HCT116 (cell line): ENCODE measurements around the gene TNFRSF19. TPM values are rescaled to one million over a fixed set of nuclear protein-coding genes. Genes with fewer than 3 reads are reported as not detected.

Experiments used
- ATAC-seq: fragments of 200-7000 bp; cut with Tn5 transposase; 2 replicates; pipeline ENCODE4 v1.9.1; 2020; ENCODE audit warnings: mild to moderate bottlenecking, moderate library complexity
- BruUV-seq: library from RNA; stranded (reverse); fragments of 400-500 nt; replicated peaks from 2 replicates; lab custom pipeline; 2021; lab: Mats Ljungman, UMichigan
- CTCF ChIA-PET: fragments of 300-600 bp; sonication (Branson Sonifier 250); formaldehyde crosslinking; loops from one replicate; lab custom pipeline; 2021; ENCODE audit warnings: antibody characterized with exemption; lab: Charles Lee
- POLR2A ChIA-PET: fragments of 300-600, 350-600 bp; sonication (Branson Sonifier 250); formaldehyde crosslinking; loops from one replicate; lab custom pipeline; 2021; ENCODE audit warnings: antibody characterized with exemption; lab: Charles Lee
- RAD21 ChIA-PET, 2 experiments: fragments of 300-600 bp; sonication (Branson Sonifier 250); formaldehyde crosslinking; loops; one replicate each; lab custom pipeline; 2023; ENCODE audit warnings: low total read pairs in 2 of 2; ENCODE audit not compliant: uncharacterized antibody in 2 of 2, unreplicated experiment in 2 of 2, low non-redundant PET in 1 of 2; lab: Charles Lee
- DNase-seq: peaks from one replicate; pipeline ENCODE4 v3.0.0-alpha.2; 2010; ENCODE audit warnings: low read depth, low spot score
- H2AFZ ChIP-seq: fragments of 200-600 bp; shearing (Covaris generic), sonication (generic); 2 replicates; pipeline ENCODE4 v1.6.1; 2017; ENCODE audit warnings: low read depth, mixed run types, mixed read lengths, antibody characterized with exemption, low read length; ENCODE audit not compliant: poor library complexity, severe bottlenecking
- H3K27ac ChIP-seq: 2 replicates; pipeline ENCODE4 v1.5.1; 2012; ENCODE audit warnings: low read depth, low read length
- H3K27me3 ChIP-seq: fragments of 200-600 bp; sonication (generic); 2 replicates; pipeline ENCODE4 v1.6.1; 2016; ENCODE audit warnings: mixed run types, low read length, mixed read lengths; ENCODE audit not compliant: insufficient read depth
- H3K36me3 ChIP-seq, 2 experiments: fragments of 200-500 bp in 1 of 2; fragments of 200-600 bp in 1 of 2; sonication (Bioruptor generic) in 1 of 2; sonication (generic) in 1 of 2; 2 replicates each; pipeline versions ENCODE4 v1.5.1 to v1.6.1; 2014 to 2016; ENCODE audit warnings: low read length in 2 of 2, inconsistent platforms in 1 of 2, mixed read lengths in 1 of 2, mixed run types in 1 of 2; ENCODE audit not compliant: insufficient read depth in 2 of 2, control insufficient read depth in 1 of 2
- H3K4me1 ChIP-seq, 2 experiments: fragments of 200-600 bp in 1 of 2; sonication (generic) in 1 of 2; 2 replicates each; pipeline versions ENCODE4 v1.5.1 to v1.6.1; 2012 to 2017; ENCODE audit warnings: low read length in 2 of 2, inconsistent platforms in 1 of 2, mild to moderate bottlenecking in 1 of 2, mixed read lengths in 1 of 2, mixed run types in 1 of 2, moderate library complexity in 1 of 2; ENCODE audit not compliant: insufficient read depth in 2 of 2, control insufficient read depth in 1 of 2
- H3K4me2 ChIP-seq: fragments of 200-600 bp; sonication (generic); 2 replicates; pipeline ENCODE4 v1.6.1; 2017; ENCODE audit warnings: mixed run types, low read length, mixed read lengths
- H3K4me3 ChIP-seq, 2 experiments: fragments of 200-600 bp in 1 of 2; sonication (generic) in 1 of 2; replicated peaks in 1 of 2; 2 replicates each; pipeline ENCODE4 v1.5.1; 2011 to 2016; ENCODE audit warnings: low read length in 2 of 2, control low read depth in 1 of 2, low read depth in 1 of 2, mild to moderate bottlenecking in 1 of 2, mixed read lengths in 1 of 2, mixed run types in 1 of 2
- H3K79me2 ChIP-seq: fragments of 200-600 bp; sonication (generic); 2 replicates; pipeline ENCODE4 v1.6.1; 2017; ENCODE audit warnings: mild to moderate bottlenecking, mixed run types, low read length, moderate library complexity, mixed read lengths; ENCODE audit not compliant: insufficient read depth
- H3K9ac ChIP-seq: fragments of 200-600 bp; sonication (generic); 2 replicates; pipeline ENCODE4 v1.6.1; 2016; ENCODE audit warnings: low read length, mixed read lengths
- H3K9me2 ChIP-seq: fragments of 200-600 bp; sonication (generic), shearing (Covaris generic); 2 replicates; pipeline ENCODE4 v1.6.1; 2017; ENCODE audit warnings: mixed run types, mild to moderate bottlenecking, moderate library complexity; ENCODE audit not compliant: insufficient read depth
- H3K9me3 ChIP-seq, 2 experiments: fragments of 200-500 bp in 1 of 2; fragments of 200-600 bp in 1 of 2; sonication (Bioruptor generic) in 1 of 2; sonication (generic) in 1 of 2; 2 replicates each; pipeline ENCODE4 v1.6.1; 2014 to 2017; ENCODE audit warnings: low read length in 2 of 2, mixed read lengths in 2 of 2, inconsistent platforms in 1 of 2, low read depth in 1 of 2, mild to moderate bottlenecking in 1 of 2, mixed run types in 1 of 2, moderate library complexity in 1 of 2; ENCODE audit not compliant: control insufficient read depth in 1 of 2, insufficient read depth in 1 of 2
- H4K20me1 ChIP-seq: fragments of 200-600 bp; sonication (generic), shearing (Covaris generic); 2 replicates; pipeline ENCODE4 v1.6.1; 2017; ENCODE audit warnings: mixed run types, mild to moderate bottlenecking, moderate library complexity; ENCODE audit not compliant: insufficient read depth
- CBX3 ChIP-seq: IDR thresholded peaks from 2 replicates; pipeline ENCODE4 v1.6.1; 2012; ENCODE audit warnings: low read depth
- CEBPB ChIP-seq: IDR thresholded peaks from 2 replicates; pipeline ENCODE4 v1.6.1; 2012; ENCODE audit warnings: low read depth
- ELF1 ChIP-seq: IDR thresholded peaks from 2 replicates; pipeline ENCODE4 v1.6.1; 2012; ENCODE audit warnings: low read depth, borderline replicate concordance
- EZH2 ChIP-seq: fragments of 200-600 bp; sonication (generic); IDR thresholded peaks from 2 replicates; pipeline ENCODE4 v1.6.1; 2017; ENCODE audit warnings: antibody characterized with exemption, mixed run types
- EZH2phosphoT487 ChIP-seq: fragments of 200-600 bp; IDR thresholded peaks from 2 replicates; pipeline ENCODE4 v1.6.1; 2018; ENCODE audit warnings: antibody characterized with exemption, borderline replicate concordance
- JUND ChIP-seq: IDR thresholded peaks from 2 replicates; pipeline ENCODE4 v1.6.1; 2012
- POLR2AphosphoS5 ChIP-seq: IDR thresholded peaks from 2 replicates; pipeline ENCODE4 v1.6.1; 2011; ENCODE audit warnings: mild to moderate bottlenecking, low read depth, low read length, moderate library complexity
- RAD21 ChIP-seq: IDR thresholded peaks from 2 replicates; pipeline ENCODE4 v1.6.1; 2012; ENCODE audit warnings: low read depth, mild to moderate bottlenecking
- SIN3A ChIP-seq: IDR thresholded peaks from 2 replicates; pipeline ENCODE4 v1.6.1; 2012; ENCODE audit warnings: low read depth
- SP1 ChIP-seq: IDR thresholded peaks from 2 replicates; pipeline ENCODE4 v1.6.1; 2012; ENCODE audit warnings: low read depth
- SRF ChIP-seq: IDR thresholded peaks from 2 replicates; pipeline ENCODE4 v1.6.1; 2012; ENCODE audit warnings: low read depth
- TCF7L2 ChIP-seq: IDR thresholded peaks from 2 replicates; pipeline ENCODE4 v1.7.0; 2011; ENCODE audit warnings: borderline replicate concordance, inconsistent platforms; ENCODE audit not compliant: insufficient read depth, insufficient read length; ENCODE audit errors: extremely low read depth
- ZBTB33 ChIP-seq: IDR thresholded peaks from 2 replicates; pipeline ENCODE4 v1.6.1; 2011; ENCODE audit warnings: mild to moderate bottlenecking, low read length, moderate library complexity; ENCODE audit not compliant: insufficient replicate concordance; ENCODE audit errors: extremely low read depth
- ZFX ChIP-seq: fragments of 450-650 bp; IDR thresholded peaks from 2 replicates; pipeline ENCODE4 v1.6.1; 2017
- ZNF274 ChIP-seq: fragments of 200-500 bp; sonication (Bioruptor generic); IDR thresholded peaks from 2 replicates; pipeline ENCODE4 v1.6.1; 2014; ENCODE audit warnings: mild to moderate bottlenecking, low read depth, low read length, inconsistent platforms
- intact Hi-C: fragments of 100-400 bp; cut with micrococcal nuclease; formaldehyde crosslinking; loops from 2 replicates; pipeline ENCODE4 v1.10.0; 2022
- total RNA-seq: library from RNA; stranded (reverse); gene quantifications from one replicate; pipeline ENCODE4 v1.2.1, GENCODE V29; 2021; ENCODE audit not compliant: unreplicated experiment
- TF ChIP-seq, protein P1 (sequence below): IDR thresholded peaks from 2 replicates; pipeline ENCODE4 v1.6.1; 2012

TNFRSF19 gene
- total RNA-seq, 1 experiment from 2014 or later: 1.1 TPM

- TF ChIP-seq TCF7L2: no peak
- no peak for TF ChIP-seq SRF
- TF ChIP-seq, protein P1, sequence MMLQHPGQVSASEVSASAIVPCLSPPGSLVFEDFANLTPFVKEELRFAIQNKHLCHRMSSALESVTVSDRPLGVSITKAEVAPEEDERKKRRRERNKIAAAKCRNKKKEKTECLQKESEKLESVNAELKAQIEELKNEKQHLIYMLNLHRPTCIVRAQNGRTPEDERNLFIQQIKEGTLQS: no peak
- TF ChIP-seq CEBPB: no peak
Observed at GRCh38 chr13:23709536-23709935, 139.3 kb downstream of the TNFRSF19 start (continued).

DNA sequence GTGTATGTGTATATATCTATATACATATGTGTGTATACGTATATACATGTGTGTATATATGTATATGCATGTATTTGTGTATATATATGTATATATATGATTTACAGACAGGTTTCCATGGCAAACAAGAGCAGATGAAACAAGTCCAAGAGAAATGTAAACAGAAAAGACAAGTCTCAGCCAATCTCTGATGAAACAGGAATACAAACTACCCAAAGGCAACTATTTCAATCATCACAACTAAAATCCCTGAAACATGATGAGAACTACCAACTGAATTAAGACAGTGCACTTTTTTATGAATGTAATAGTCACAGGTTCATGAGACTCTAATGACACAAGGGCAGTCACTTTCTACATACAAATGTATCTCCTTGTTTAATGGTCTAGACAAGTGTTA lies 140.2 kb downstream of the TNFRSF19 start:
- no peaks in the 10 kb centered on the region for H3K9me3 ChIP-seq
- no peak overlapping the region for H2AFZ ChIP-seq
- no peak overlapping the region for H3K4me2 ChIP-seq
- no peak for DNase-seq
- RAD21 ChIA-PET: no interaction called here
- no peak overlapping the region for H3K9ac ChIP-seq
- no peaks in the 10 kb centered on the region for H3K79me2 ChIP-seq
- no peak overlapping the region for H3K27ac ChIP-seq
- CTCF ChIA-PET: no interaction called here
- H3K36me3 ChIP-seq: no peaks in the 10 kb centered on the region
- H3K27me3 ChIP-seq: 0 out of 2 replicates have a peak, but pooled peaks cover 7% of the 10 kb centered on the region
- no peak for TF ChIP-seq ELF1
- no peak for TF ChIP-seq ZNF274
- TF ChIP-seq, protein P1: no peak
- no peak for TF ChIP-seq POLR2AphosphoS5
- TF ChIP-seq, all 23 proteins: peak for 0
- H3K4me3 ChIP-seq: no peak overlapping the region
- no peaks in the 10 kb centered on the region for H3K4me1 ChIP-seq
- POLR2A ChIA-PET: no interaction called here
- BruUV-seq: no TSS peak
- intact Hi-C loops: no loop called here
- H3K9me2 ChIP-seq: no peaks in the 10 kb centered on the region
- ATAC-seq: no peak
- no peaks in the 10 kb centered on the region for H4K20me1 ChIP-seq

- intact Hi-C loops: no loop called here
- ATAC-seq (no peak), DNase-seq (no peak)
- Histone ChIP-seq H3K36me3 (no peaks in the 10 kb centered on the region), H3K9me2 (no peaks in the 10 kb centered on the region), H3K27me3 (0 out of 2 replicates have a peak, but pooled peaks cover 7% of the 10 kb centered on the region), H3K4me1 (no peaks in the 10 kb centered on the region), H3K4me3 (no peak overlapping the region), H3K27ac (no peak overlapping the region), H2AFZ (no peak overlapping the region), H3K9me3 (no peaks in the 10 kb centered on the region), H3K9ac (no peak overlapping the region), H4K20me1 (no peaks in the 10 kb centered on the region), H3K4me2 (no peak overlapping the region), H3K79me2 (no peaks in the 10 kb centered on the region)
- ChIA-PET POLR2A (no interaction called here), CTCF (no interaction called here), RAD21 (no interaction called here)
- BruUV-seq: no TSS peak
- TF ChIP-seq ZFX (no peak), RAD21 (no peak), ZBTB33 (no peak), EZH2 (no peak), CEBPB (no peak), EZH2phosphoT487 (no peak), SIN3A (no peak), TCF7L2 (no peak), JUND (no peak), ELF1 (no peak), SP1 (no peak), ZNF274 (no peak), CBX3 (no peak)
- TF ChIP-seq, protein P1: no peak
Observed at GRCh38 chr13:23711355-23711754, 141.1 kb downstream of the TNFRSF19 start.
